Heart left ventricle (tissue), 13 donors: ENCODE measurements around the gene MUC2.

ENCODE experiments used
- POLR2A ChIP-seq, 2 donors: fragments of 450-650 bp; IDR thresholded peaks; one replicate each; pipeline ENCODE4 v1.6.1; 2017; ENCODE audit warnings: antibody characterized with exemption in 2 of 2, mild to moderate bottlenecking in 2 of 2, moderate library complexity in 2 of 2
- TF ChIP-seq, protein P1 (sequence below), 12 donors: fragments of 200-600 bp; sonication (generic) in 4 of 12; IDR thresholded peaks; one replicate each; pipeline versions ENCODE4 v1.5.0 to v1.8.0; 2018 to 2022; ENCODE audit warnings: antibody characterized with exemption in 12 of 12, mild to moderate bottlenecking in 5 of 12
- donor health status: ischemic (EF 13 %, LVEDD 7.1; RV severe dilation, severe dysfunction).
- donor health status: DM: no; HTN: yes; CAD: no.
- donor health status: DM: no; HTN: no; CAD: no.
- donor health status: ischemic (EF 25% LVEDD 6.9; RV normal size, moderate dysfunction).
- donor health status: ischemic (EF 25% LVEDD 5.7; RV mildly dilated, moderate dysfunction).
- donor health status: ischemic (EF 35%, LVEDD 5.7; RV mildly dilated, moderate dysfunction).
- donor health status: nonischemic (EF 11% LVEDD 7.7; RV severe dilation, severe dysfunction).
- donor health status: DM: yes; HTN: yes; CAD: no.
- donor health status: PGD.
- donor health status: ischemic (EF 29% LVEDD 5.4; RV normal size, mild dysfunction).
- donor health status: nonischemic (EF 23%, LVEDD 6.1; RV moderate dilation, normal function).

DNA sequence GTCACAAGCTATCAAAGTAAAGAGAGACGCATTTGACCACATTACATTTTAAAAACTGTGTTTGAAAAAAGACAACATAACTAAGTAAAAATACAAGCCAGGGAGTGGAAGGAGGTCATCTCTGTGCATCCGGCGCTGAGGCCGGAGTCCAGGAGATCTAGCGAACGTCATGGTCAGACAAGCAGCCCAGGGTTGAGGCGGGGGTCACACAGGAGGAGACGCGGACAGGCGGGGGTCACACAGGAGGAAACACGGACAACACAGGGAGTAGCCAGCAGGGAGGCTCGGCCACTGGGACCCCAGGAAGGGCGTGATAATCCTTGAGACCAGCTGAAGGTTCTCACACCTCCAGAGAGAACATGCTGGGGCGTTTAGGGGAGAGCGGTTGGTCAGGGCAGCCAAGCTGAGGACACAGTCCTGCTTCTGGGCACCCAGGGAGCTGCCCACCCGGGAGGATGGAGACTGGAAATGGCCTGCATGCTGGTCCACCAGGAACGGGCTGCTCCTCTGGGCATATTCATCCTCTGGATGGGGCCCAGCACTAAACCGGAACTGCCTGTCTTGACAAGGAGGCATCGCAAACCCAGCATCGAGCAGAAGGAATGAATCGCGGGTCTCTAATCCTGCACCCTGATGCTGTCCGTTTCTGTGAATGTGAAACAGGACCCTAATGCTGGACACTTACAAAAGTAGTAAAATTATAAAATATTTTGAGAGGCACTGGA is 42.2 kb downstream of the MUC2 start:
- TF ChIP-seq, protein P1, sequence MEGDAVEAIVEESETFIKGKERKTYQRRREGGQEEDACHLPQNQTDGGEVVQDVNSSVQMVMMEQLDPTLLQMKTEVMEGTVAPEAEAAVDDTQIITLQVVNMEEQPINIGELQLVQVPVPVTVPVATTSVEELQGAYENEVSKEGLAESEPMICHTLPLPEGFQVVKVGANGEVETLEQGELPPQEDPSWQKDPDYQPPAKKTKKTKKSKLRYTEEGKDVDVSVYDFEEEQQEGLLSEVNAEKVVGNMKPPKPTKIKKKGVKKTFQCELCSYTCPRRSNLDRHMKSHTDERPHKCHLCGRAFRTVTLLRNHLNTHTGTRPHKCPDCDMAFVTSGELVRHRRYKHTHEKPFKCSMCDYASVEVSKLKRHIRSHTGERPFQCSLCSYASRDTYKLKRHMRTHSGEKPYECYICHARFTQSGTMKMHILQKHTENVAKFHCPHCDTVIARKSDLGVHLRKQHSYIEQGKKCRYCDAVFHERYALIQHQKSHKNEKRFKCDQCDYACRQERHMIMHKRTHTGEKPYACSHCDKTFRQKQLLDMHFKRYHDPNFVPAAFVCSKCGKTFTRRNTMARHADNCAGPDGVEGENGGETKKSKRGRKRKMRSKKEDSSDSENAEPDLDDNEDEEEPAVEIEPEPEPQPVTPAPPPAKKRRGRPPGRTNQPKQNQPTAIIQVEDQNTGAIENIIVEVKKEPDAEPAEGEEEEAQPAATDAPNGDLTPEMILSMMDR (IDR thresholded peaks at IDR 0.05): no peak
- no peak for TF ChIP-seq POLR2A (IDR thresholded peaks at IDR 0.05)
